Osteoblast (primary cell): ENCODE results near the gene CYP4F11. TPM values are rescaled to one million over a fixed set of nuclear protein-coding genes. Genes with fewer than 3 reads are reported as not detected.

Experiments used
- DNase-seq: peaks from one replicate; pipeline ENCODE4 v3.0.0; 2011; ENCODE audit warnings: low spot score, mixed read lengths; ENCODE audit not compliant: insufficient read length; ENCODE audit errors: missing footprints
- H2AFZ ChIP-seq: 2 replicates; pipeline ENCODE4 v1.6.0; 2011; ENCODE audit warnings: mild to moderate bottlenecking, low read length
- H3K27ac ChIP-seq: 2 replicates; pipeline ENCODE4 v1.5.1; 2011; ENCODE audit warnings: mild to moderate bottlenecking, low read depth, low read length, moderate library complexity
- H3K27me3 ChIP-seq: 2 replicates; pipeline ENCODE4 v1.6.0; 2012; ENCODE audit warnings: mild to moderate bottlenecking, control low read depth, inconsistent platforms, low read length, moderate library complexity; ENCODE audit not compliant: insufficient read depth
- H3K36me3 ChIP-seq: 2 replicates; pipeline ENCODE4 v1.5.1; 2011; ENCODE audit warnings: mild to moderate bottlenecking, low read length, control low read depth, moderate library complexity; ENCODE audit not compliant: insufficient read depth
- H3K4me1 ChIP-seq: 2 replicates; pipeline ENCODE4 v1.5.1; 2011; ENCODE audit warnings: mild to moderate bottlenecking, low read length, control low read depth, moderate library complexity; ENCODE audit not compliant: insufficient read depth
- H3K4me2 ChIP-seq: 2 replicates; pipeline ENCODE4 v1.6.0; 2011; ENCODE audit warnings: mild to moderate bottlenecking, low read length; ENCODE audit not compliant: insufficient read depth
- H3K4me3 ChIP-seq: fragments of 200-600 bp; sonication (generic); 3 replicates; pipeline ENCODE4 v1.5.1; 2012; ENCODE audit warnings: mild to moderate bottlenecking, low read length, inconsistent platforms; ENCODE audit not compliant: insufficient read depth
- H3K79me2 ChIP-seq: 2 replicates; pipeline ENCODE4 v1.6.0; 2012; ENCODE audit warnings: mild to moderate bottlenecking, low read length, control low read depth, inconsistent platforms; ENCODE audit not compliant: insufficient read depth
- H3K9me3 ChIP-seq: 2 replicates; pipeline ENCODE4 v1.5.1; 2011; ENCODE audit warnings: low read depth, low read length, control low read depth
- H4K20me1 ChIP-seq: 2 replicates; pipeline ENCODE4 v1.6.0; 2012; ENCODE audit warnings: mild to moderate bottlenecking, low read length, control low read depth; ENCODE audit not compliant: insufficient read depth
- CTCF ChIP-seq: IDR thresholded peaks from 2 replicates; pipeline ENCODE4 v1.5.1; 2011; ENCODE audit warnings: mild to moderate bottlenecking, low read depth, low read length, moderate library complexity; ENCODE audit errors: extremely low read depth
- total RNA-seq: library from RNA; depleted of rRNA; stranded (reverse); fragments of >200 nt; gene quantifications from 2 replicates; pipeline ENCODE4 v1.2.3, GENCODE V29; 2012

CYP4F11 gene
- total RNA-seq = not detected in 2 replicates

DNA sequence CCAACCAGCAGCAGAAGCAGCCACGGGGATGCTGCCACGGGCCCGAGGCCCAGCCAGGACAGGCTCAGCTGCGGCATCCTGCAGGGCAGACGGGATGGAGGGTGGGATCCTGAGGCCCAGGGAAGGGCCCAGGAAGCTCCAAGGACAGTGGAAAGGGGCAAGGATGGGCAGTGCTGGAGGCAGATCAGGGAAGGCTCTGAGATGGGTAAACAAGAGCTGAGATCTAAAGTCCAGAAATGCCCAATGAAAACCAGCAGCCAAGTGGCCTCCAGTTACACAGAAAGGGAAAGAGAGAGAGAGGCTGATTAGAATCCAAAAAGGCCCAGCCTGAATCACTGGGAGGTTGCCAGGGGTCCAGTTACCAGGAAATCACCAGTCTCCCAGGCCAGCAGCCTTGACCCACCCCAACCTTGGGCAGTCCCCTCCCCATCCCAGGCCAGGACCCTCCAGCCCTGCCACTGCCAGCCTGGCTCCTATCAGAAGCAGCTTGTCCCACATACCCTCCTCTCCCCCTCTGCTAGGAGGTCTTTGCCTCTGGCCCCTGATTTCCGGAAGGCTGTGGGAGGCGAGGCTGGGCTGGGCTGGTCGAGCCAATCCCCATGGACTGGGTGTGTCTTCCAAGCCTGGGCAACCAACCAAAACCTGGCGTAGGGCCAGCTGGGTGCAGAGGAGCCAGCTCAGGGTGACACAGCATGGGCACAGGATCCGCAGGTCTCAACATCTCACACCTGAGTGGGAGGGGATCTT lies at the start of gene CYP4F11:
TSS of gene CYP4F11 (minus strand) at position 198 of the 747 bp plus-strand sequence. CDS start at position 77, 121 bp downstream.
- Histone ChIP-seq H3K27me3 (no peaks in the 10 kb centered on the region), H4K20me1 (no peaks in the 10 kb centered on the region), H3K9me3 (no peaks in the 10 kb centered on the region), H3K79me2 (no peaks in the 10 kb centered on the region), H2AFZ (no peak within 1 kb of the TSS), H3K27ac (no peak within 1 kb of the TSS), H3K4me1 (no peaks in the 10 kb centered on the region), H3K36me3 (no peaks in the 10 kb centered on the region), H3K4me2 (no peak within 1 kb of the TSS), H3K4me3 (no peak within 1 kb of the TSS)
- DNase-seq = no peak
- TF ChIP-seq CTCF = no peak

DNA sequence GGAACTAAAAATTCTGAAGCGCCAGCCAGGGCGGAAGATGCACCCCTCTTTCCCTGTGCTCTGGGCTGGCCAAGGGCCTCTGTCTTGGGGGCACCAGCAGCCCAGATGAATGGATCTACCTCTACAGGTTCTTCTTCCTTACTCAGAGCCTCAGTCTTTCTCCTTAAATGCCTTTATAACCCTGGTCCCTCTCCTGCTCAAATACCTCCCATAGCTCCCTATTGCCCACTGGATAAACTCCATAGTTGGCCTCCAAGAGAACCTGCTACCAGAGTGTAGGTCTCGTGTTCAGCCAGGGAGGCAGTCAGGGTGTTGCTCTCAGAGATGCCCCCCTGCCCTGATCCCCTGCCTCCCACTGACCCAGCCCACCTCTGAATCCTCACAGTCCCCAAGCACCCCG lies 45.0 kb upstream of the CYP4F11 start:
- no peaks in the 10 kb centered on the region for H3K36me3 ChIP-seq
- no peak for DNase-seq
- H3K27me3 ChIP-seq = no peaks in the 10 kb centered on the region
- no peak overlapping the region for H3K4me2 ChIP-seq
- no peaks in the 10 kb centered on the region for H3K4me1 ChIP-seq
- H4K20me1 ChIP-seq = no peaks in the 10 kb centered on the region
- no peak for TF ChIP-seq CTCF
- H2AFZ ChIP-seq = no peak overlapping the region
- H3K4me3 ChIP-seq = no peak overlapping the region
- no peak overlapping the region for H3K27ac ChIP-seq
- no peaks in the 10 kb centered on the region for H3K79me2 ChIP-seq
- no peaks in the 10 kb centered on the region for H3K9me3 ChIP-seq

DNA sequence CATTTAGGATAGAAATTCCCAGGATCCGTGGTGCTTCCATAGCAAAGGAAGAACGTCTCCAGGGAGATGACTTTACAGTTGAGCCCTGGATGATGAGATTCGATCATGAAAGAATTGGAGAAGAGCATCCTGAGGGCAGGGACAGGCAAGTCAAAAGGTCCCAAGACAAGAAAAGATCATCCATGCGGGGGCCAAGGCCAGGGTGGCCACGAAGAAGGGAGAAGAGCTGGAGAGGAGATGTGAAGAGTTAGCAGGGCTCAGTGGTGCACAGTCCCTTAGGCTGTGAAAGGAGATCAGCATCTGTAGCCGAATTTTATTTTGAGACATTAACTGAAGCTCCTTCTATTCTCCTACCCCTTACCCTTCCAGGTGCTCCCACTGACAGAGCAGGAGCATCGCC lies 43.4 kb upstream of the CYP4F11 start:
- Histone ChIP-seq H3K9me3 (no peaks in the 10 kb centered on the region), H2AFZ (no peak overlapping the region), H3K36me3 (no peaks in the 10 kb centered on the region), H3K79me2 (no peaks in the 10 kb centered on the region), H3K4me2 (no peak overlapping the region), H4K20me1 (no peaks in the 10 kb centered on the region), H3K27me3 (no peaks in the 10 kb centered on the region), H3K4me3 (no peak overlapping the region), H3K27ac (no peak overlapping the region), H3K4me1 (no peaks in the 10 kb centered on the region)
- DNase-seq = no peak
- no peak for TF ChIP-seq CTCF

GRCh38 chr19:15976836-15977689 lies 42.7 kb upstream of the CYP4F11 start:
- Histone ChIP-seq H3K27ac (no peak overlapping the region), H3K9me3 (no peaks in the 10 kb centered on the region), H3K4me3 (no peak overlapping the region), H3K27me3 (no peaks in the 10 kb centered on the region), H4K20me1 (no peaks in the 10 kb centered on the region), H3K36me3 (no peaks in the 10 kb centered on the region), H3K4me2 (no peak overlapping the region), H3K4me1 (no peaks in the 10 kb centered on the region), H3K79me2 (no peaks in the 10 kb centered on the region), H2AFZ (no peak overlapping the region)
- TF ChIP-seq CTCF = no peak
- no peak for DNase-seq
